ENCODE data around the gene ACADVL.

DNA sequence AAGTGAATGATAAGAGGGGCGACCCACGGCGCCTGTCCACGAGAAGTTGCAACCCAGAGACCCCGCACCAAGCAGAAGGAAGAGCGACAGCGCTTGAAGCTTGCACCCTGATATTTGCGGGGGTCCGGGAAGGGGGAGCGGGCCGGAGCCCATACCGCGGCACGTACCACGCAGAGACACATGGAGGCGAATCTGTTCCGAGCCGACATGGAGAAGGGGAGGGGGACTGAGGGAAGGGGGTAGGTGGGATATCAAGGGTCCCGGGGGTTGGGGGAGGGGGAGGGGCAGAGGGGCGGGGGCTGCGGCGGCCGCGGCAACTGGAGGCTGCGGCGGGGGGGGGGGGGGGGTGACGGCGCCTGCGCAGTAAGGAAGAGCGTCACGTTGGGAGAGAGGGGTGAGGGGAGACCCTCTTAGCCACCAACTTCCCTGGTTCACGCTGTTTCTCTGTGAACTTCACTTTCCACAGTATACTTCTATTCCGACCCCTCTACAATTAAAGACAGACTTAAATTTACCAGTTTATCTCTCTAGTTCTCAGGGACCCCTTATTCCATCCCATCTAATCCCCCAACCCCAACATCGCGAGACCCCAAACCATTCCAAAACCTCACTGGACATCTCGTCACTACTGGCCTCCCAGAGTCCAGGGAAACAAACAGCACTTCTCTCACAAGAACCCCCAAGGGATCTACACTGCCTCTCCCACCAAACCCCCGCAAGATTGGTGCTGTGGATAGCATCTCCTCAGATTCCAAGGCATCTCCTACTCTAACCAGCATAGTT is 8.1 kb upstream of the ACADVL start:
- TF ChIP-seq, protein P1, sequence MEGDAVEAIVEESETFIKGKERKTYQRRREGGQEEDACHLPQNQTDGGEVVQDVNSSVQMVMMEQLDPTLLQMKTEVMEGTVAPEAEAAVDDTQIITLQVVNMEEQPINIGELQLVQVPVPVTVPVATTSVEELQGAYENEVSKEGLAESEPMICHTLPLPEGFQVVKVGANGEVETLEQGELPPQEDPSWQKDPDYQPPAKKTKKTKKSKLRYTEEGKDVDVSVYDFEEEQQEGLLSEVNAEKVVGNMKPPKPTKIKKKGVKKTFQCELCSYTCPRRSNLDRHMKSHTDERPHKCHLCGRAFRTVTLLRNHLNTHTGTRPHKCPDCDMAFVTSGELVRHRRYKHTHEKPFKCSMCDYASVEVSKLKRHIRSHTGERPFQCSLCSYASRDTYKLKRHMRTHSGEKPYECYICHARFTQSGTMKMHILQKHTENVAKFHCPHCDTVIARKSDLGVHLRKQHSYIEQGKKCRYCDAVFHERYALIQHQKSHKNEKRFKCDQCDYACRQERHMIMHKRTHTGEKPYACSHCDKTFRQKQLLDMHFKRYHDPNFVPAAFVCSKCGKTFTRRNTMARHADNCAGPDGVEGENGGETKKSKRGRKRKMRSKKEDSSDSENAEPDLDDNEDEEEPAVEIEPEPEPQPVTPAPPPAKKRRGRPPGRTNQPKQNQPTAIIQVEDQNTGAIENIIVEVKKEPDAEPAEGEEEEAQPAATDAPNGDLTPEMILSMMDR (IDR thresholded peaks at IDR 0.05), result no peak
- no peak for TF ChIP-seq ZFX (IDR thresholded peaks at IDR 0.05; ENCODE audit: borderline replicate concordance)
